ENCODE data around the gene CNST. TPM values are rescaled to one million over a fixed set of nuclear protein-coding genes. Genes with fewer than 3 reads are reported as not detected.

The CNST gene
- total and polyA plus RNA-seq, 9 of the 15 experiments (the other 6 are each of a cell fraction or from before 2014, with no cell fraction given): 17.0 to 55.3 (median 30.8) TPM

DNA sequence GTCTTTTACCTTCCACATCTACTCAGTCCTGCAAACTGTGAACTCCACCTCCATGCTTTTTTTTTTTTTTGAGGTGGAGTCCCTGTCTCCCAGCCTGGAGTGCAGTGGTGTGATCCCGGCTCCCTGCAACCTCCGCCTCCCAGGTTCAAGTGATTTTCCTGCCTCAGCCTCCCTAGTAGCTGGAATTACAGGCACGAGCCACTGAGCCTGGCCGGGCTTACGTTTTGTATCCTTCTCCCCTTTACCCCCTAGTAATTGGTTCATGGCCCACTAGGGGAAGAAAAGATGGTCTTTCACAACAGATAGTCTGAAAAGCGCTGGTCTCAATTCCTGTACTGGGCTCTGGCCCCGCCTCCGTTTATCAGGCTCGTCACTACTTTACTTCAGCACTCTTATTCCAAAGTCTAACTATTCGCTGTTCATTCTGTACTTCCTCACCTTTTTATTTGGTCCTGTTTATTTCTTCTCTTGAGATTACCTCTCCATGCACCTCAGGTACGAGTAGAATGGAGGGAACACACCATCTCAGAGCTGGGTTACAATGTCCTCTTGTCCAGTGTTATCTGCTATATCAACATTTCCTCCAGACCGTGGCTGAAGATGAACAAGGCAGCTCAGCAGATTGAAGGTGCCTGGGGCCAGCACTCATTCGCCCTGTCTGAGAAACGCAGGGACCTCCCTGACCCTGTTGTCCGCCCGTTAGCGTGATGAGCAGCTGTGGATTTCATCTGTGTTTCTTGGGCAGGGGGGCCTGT lies 16.2 kb downstream of the CNST start (continued):
- TF ChIP-seq CBFB (CRISPR knock-in tag; IDR thresholded peaks at IDR 0.05): no peak
- TF ChIP-seq GATA2 (CRISPR knock-in tag; IDR thresholded peaks at IDR 0.05): peak; percentile 93
- no peak for TF ChIP-seq NCOA1 (IDR thresholded peaks at IDR 0.05; ENCODE audit: low read depth)
- no peak for TF ChIP-seq MTA2 (IDR thresholded peaks at IDR 0.05; ENCODE audit: low read depth)
- TF ChIP-seq, protein P1, sequence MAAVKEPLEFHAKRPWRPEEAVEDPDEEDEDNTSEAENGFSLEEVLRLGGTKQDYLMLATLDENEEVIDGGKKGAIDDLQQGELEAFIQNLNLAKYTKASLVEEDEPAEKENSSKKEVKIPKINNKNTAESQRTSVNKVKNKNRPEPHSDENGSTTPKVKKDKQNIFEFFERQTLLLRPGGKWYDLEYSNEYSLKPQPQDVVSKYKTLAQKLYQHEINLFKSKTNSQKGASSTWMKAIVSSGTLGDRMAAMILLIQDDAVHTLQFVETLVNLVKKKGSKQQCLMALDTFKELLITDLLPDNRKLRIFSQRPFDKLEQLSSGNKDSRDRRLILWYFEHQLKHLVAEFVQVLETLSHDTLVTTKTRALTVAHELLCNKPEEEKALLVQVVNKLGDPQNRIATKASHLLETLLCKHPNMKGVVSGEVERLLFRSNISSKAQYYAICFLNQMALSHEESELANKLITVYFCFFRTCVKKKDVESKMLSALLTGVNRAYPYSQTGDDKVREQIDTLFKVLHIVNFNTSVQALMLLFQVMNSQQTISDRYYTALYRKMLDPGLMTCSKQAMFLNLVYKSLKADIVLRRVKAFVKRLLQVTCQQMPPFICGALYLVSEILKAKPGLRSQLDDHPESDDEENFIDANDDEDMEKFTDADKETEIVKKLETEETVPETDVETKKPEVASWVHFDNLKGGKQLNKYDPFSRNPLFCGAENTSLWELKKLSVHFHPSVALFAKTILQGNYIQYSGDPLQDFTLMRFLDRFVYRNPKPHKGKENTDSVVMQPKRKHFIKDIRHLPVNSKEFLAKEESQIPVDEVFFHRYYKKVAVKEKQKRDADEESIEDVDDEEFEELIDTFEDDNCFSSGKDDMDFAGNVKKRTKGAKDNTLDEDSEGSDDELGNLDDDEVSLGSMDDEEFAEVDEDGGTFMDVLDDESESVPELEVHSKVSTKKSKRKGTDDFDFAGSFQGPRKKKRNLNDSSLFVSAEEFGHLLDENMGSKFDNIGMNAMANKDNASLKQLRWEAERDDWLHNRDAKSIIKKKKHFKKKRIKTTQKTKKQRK (IDR thresholded peaks at IDR 0.05; ENCODE audit: borderline replicate concordance, low read depth, low read length): no peak
- TF ChIP-seq EP300 (IDR thresholded peaks at IDR 0.05; ENCODE audit: low read length): no peak
- TF ChIP-seq, protein P2, sequence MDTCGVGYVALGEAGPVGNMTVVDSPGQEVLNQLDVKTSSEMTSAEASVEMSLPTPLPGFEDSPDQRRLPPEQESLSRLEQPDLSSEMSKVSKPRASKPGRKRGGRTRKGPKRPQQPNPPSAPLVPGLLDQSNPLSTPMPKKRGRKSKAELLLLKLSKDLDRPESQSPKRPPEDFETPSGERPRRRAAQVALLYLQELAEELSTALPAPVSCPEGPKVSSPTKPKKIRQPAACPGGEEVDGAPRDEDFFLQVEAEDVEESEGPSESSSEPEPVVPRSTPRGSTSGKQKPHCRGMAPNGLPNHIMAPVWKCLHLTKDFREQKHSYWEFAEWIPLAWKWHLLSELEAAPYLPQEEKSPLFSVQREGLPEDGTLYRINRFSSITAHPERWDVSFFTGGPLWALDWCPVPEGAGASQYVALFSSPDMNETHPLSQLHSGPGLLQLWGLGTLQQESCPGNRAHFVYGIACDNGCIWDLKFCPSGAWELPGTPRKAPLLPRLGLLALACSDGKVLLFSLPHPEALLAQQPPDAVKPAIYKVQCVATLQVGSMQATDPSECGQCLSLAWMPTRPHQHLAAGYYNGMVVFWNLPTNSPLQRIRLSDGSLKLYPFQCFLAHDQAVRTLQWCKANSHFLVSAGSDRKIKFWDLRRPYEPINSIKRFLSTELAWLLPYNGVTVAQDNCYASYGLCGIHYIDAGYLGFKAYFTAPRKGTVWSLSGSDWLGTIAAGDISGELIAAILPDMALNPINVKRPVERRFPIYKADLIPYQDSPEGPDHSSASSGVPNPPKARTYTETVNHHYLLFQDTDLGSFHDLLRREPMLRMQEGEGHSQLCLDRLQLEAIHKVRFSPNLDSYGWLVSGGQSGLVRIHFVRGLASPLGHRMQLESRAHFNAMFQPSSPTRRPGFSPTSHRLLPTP (IDR thresholded peaks at IDR 0.05; ENCODE audit: borderline replicate concordance, extremely low read depth, insufficient read length): no peak
- TF ChIP-seq, protein P3, sequence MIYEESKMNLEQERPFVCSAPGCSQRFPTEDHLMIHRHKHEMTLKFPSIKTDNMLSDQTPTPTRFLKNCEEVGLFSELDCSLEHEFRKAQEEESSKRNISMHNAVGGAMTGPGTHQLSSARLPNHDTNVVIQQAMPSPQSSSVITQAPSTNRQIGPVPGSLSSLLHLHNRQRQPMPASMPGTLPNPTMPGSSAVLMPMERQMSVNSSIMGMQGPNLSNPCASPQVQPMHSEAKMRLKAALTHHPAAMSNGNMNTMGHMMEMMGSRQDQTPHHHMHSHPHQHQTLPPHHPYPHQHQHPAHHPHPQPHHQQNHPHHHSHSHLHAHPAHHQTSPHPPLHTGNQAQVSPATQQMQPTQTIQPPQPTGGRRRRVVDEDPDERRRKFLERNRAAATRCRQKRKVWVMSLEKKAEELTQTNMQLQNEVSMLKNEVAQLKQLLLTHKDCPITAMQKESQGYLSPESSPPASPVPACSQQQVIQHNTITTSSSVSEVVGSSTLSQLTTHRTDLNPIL (CRISPR knock-in tag; IDR thresholded peaks at IDR 0.05): no peak
- 0 out of 2 replicates have a peak, but pooled peaks have one; percentile 27 for TF ChIP-seq HDAC2 (IDR thresholded peaks at IDR 0.05)
- no peak for TF ChIP-seq FOXM1 (IDR thresholded peaks at IDR 0.05; ENCODE audit: low read depth)
- TF ChIP-seq FOXM1 (CRISPR knock-in tag; IDR thresholded peaks at IDR 0.05; ENCODE audit: low read depth): no peak
- no peak for TF ChIP-seq EGR1 (conservative IDR thresholded peaks at IDR 0.05)
- TF ChIP-seq SIRT6 (IDR thresholded peaks at IDR 0.05; ENCODE audit: low read depth, low read length): no peak
- no peak for TF ChIP-seq KAT8 (IDR thresholded peaks at IDR 0.05; ENCODE audit: low read depth)
- TF ChIP-seq HDAC6 (IDR thresholded peaks at IDR 0.05; ENCODE audit: low read depth, low read length): no peak
- no peak for TF ChIP-seq BRD4 (IDR thresholded peaks at IDR 0.05)
- no peak for TF ChIP-seq U2AF1 (optimal IDR thresholded peaks at IDR 0.05; ENCODE audit: low read depth, low read length)
- peak; percentile 79; the same call in 1 of the 2 replicates for TF ChIP-seq NBN (IDR thresholded peaks at IDR 0.05; ENCODE audit: low read depth)
- TF ChIP-seq TBP (optimal IDR thresholded peaks at IDR 0.05; ENCODE audit: low read depth, low read length): peak; percentile 43
- no peak for TF ChIP-seq ZFP1 (CRISPR knock-in tag; IDR thresholded peaks at IDR 0.05)
- TF ChIP-seq THRA (IDR thresholded peaks at IDR 0.05): no peak

All from K562 (cell line).